Mesendoderm (in vitro differentiated cells): Measurements from ENCODE around the gene GNB1L.
A peak's percentile ranks its signal among the peaks of the same experiment; 100 is the strongest.

Source experiments
- DNase-seq: peaks from one replicate; pipeline ENCODE4 v3.0.0; 2013
- H2AK5ac ChIP-seq: 2 replicates; pipeline ENCODE4 v1.6.1; 2013; ENCODE audit warnings: low read length, inconsistent platforms
- H2BK120ac ChIP-seq: 2 replicates; pipeline ENCODE4 v1.6.1; 2013; ENCODE audit warnings: low read depth, mild to moderate bottlenecking, low read length, moderate library complexity, mixed read lengths
- H2BK15ac ChIP-seq: replicated peaks from 2 replicates; pipeline ENCODE4 v1.6.1; 2013; ENCODE audit warnings: low read depth, mild to moderate bottlenecking, moderate library complexity
- H2BK5ac ChIP-seq: 2 replicates; pipeline ENCODE4 v1.6.1; 2013; ENCODE audit warnings: low read length, inconsistent platforms
- H3K18ac ChIP-seq: 2 replicates; pipeline ENCODE4 v1.6.1; 2013; ENCODE audit warnings: mild to moderate bottlenecking, low read length, mixed read lengths
- H3K23ac ChIP-seq: one replicate; pipeline ENCODE4 v1.6.1; 2013; ENCODE audit warnings: low read length
- H3K27ac ChIP-seq: 2 replicates; pipeline ENCODE4 v1.5.1; 2013; ENCODE audit warnings: low read depth, mild to moderate bottlenecking, inconsistent platforms, low read length, moderate library complexity
- H3K27me3 ChIP-seq: 2 replicates; pipeline ENCODE4 v1.6.1; 2013; ENCODE audit warnings: low read length, control low read depth, mild to moderate bottlenecking, inconsistent platforms; ENCODE audit not compliant: insufficient read depth, poor library complexity
- H3K36me3 ChIP-seq: 2 replicates; pipeline ENCODE4 v1.6.1; 2013; ENCODE audit warnings: low read length, inconsistent platforms; ENCODE audit not compliant: control insufficient read depth, insufficient read depth
- H3K4ac ChIP-seq: one replicate; pipeline ENCODE4 v1.6.1; 2013; ENCODE audit warnings: low read depth, mild to moderate bottlenecking, low read length, moderate library complexity
- H3K4me1 ChIP-seq: 2 replicates; pipeline ENCODE4 v1.6.1; 2013; ENCODE audit warnings: low read depth, low read length, inconsistent platforms; ENCODE audit not compliant: control insufficient read depth
- H3K4me2 ChIP-seq: 2 replicates; pipeline ENCODE4 v1.6.1; 2013; ENCODE audit warnings: low read length
- H3K4me3 ChIP-seq: 2 replicates; pipeline ENCODE4 v1.5.1; 2013; ENCODE audit warnings: mild to moderate bottlenecking, low read length
- H3K56ac ChIP-seq: one replicate; pipeline ENCODE4 v1.6.1; 2013; ENCODE audit warnings: low read length
- H3K79me1 ChIP-seq: 2 replicates; pipeline ENCODE4 v1.6.1; 2013; ENCODE audit warnings: low read length, inconsistent platforms
- H3K79me2 ChIP-seq: 2 replicates; pipeline ENCODE4 v1.6.1; 2013; ENCODE audit warnings: mild to moderate bottlenecking, low read length; ENCODE audit not compliant: control insufficient read depth, insufficient read depth
- H3K9ac ChIP-seq: 2 replicates; pipeline ENCODE4 v1.6.1; 2013; ENCODE audit warnings: low read length, inconsistent platforms
- H4K5ac ChIP-seq: one replicate; pipeline ENCODE4 v1.6.1; 2013; ENCODE audit warnings: low read length
- H4K8ac ChIP-seq: one replicate; pipeline ENCODE4 v1.6.1; 2013; ENCODE audit warnings: low read depth, mild to moderate bottlenecking, control low read depth, low read length, moderate library complexity
- WGBS: extraction: QIAGEN DNeasy Blood & Tissue Kit; methylation state at CpG from one replicate; pipeline ENCODE4 v1.1.7; 2013; ENCODE audit warnings: low lambda C conversion rate, missing lambda C conversion rate; ENCODE audit not compliant: insufficient coverage; ENCODE audit errors: extremely low coverage; 5-methylcytosine and 5-hydroxymethylcytosine counted together

The GNB1L gene

GRCh38 chr22:19756288-19757128 is 98.2 kb downstream of the GNB1L start:
- H3K79me1 ChIP-seq = no peaks in the 10 kb centered on the region
- H3K23ac ChIP-seq = no peak overlapping the region
- no peak overlapping the region for H4K8ac ChIP-seq
- no peaks in the 10 kb centered on the region for H3K4me1 ChIP-seq
- no peak overlapping the region for H3K18ac ChIP-seq
- no peak overlapping the region for H3K4me2 ChIP-seq
- DNase-seq = peak; percentile 49
- H2BK120ac ChIP-seq = no peak overlapping the region
- H2AK5ac ChIP-seq = no peak overlapping the region
- no peak overlapping the region for H4K5ac ChIP-seq
- H3K79me2 ChIP-seq = no peaks in the 10 kb centered on the region
- WGBS = no CpG with 5 or more reads among the region's 76 CpGs
- H3K56ac ChIP-seq = peak overlapping the region; percentile 42
- peaks cover 65% of the 10 kb centered on the region for H3K27me3 ChIP-seq
- H2BK5ac ChIP-seq = no peak overlapping the region
- H3K4me3 ChIP-seq = no peak overlapping the region
- H3K36me3 ChIP-seq = no peaks in the 10 kb centered on the region
- H3K27ac ChIP-seq = no peak overlapping the region
- no peak overlapping the region for H3K4ac ChIP-seq
- no peak overlapping the region for H2BK15ac ChIP-seq
- H3K9ac ChIP-seq = no peak overlapping the region

GRCh38 chr22:19755722-19756287 is 98.9 kb downstream of the GNB1L start:
- no peak overlapping the region for H3K23ac ChIP-seq
- H2BK120ac ChIP-seq = no peak overlapping the region
- no peaks in the 10 kb centered on the region for H3K36me3 ChIP-seq
- H3K27ac ChIP-seq = no peak overlapping the region
- no peak overlapping the region for H3K4me3 ChIP-seq
- no peak overlapping the region for H4K5ac ChIP-seq
- no peak overlapping the region for H3K9ac ChIP-seq
- no peak overlapping the region for H2BK5ac ChIP-seq
- no peak overlapping the region for H3K4me2 ChIP-seq
- H2BK15ac ChIP-seq = no peak overlapping the region
- H3K79me2 ChIP-seq = no peaks in the 10 kb centered on the region
- no peak overlapping the region for H2AK5ac ChIP-seq
- no peak overlapping the region for H3K56ac ChIP-seq
- WGBS = no CpG with 5 or more reads among the region's 26 CpGs
- no peak for DNase-seq
- no peak overlapping the region for H3K18ac ChIP-seq
- H3K4me1 ChIP-seq = no peaks in the 10 kb centered on the region
- no peak overlapping the region for H4K8ac ChIP-seq
- H3K4ac ChIP-seq = no peak overlapping the region
- no peaks in the 10 kb centered on the region for H3K79me1 ChIP-seq
- peaks cover 59% of the 10 kb centered on the region for H3K27me3 ChIP-seq

GRCh38 chr22:19755145-19755710 is 99.4 kb downstream of the GNB1L start:
- Histone ChIP-seq H3K79me2 (no peaks in the 10 kb centered on the region), H2AK5ac (no peak overlapping the region), H3K4me3 (no peak overlapping the region), H3K27me3 (peaks cover 58% of the 10 kb centered on the region), H3K4me1 (no peaks in the 10 kb centered on the region), H2BK120ac (no peak overlapping the region), H3K23ac (no peak overlapping the region), H3K18ac (no peak overlapping the region), H2BK15ac (no peak overlapping the region), H3K4ac (no peak overlapping the region), H4K8ac (no peak overlapping the region), H4K5ac (no peak overlapping the region), H3K4me2 (peak overlapping the region; percentile 27), H3K79me1 (no peaks in the 10 kb centered on the region), H3K36me3 (no peaks in the 10 kb centered on the region), H2BK5ac (no peak overlapping the region), H3K27ac (no peak overlapping the region), H3K56ac (no peak overlapping the region), H3K9ac (no peak overlapping the region)
- WGBS = no CpG with 5 or more reads among the region's 59 CpGs
- no peak for DNase-seq

- no CpG with 5 or more reads among the region's 14 CpGs for WGBS
- Histone ChIP-seq H3K27me3 (peaks cover 55% of the 10 kb centered on the region), H3K18ac (no peak overlapping the region), H3K4me3 (no peak overlapping the region), H3K27ac (no peak overlapping the region), H3K4me1 (no peaks in the 10 kb centered on the region), H2BK15ac (no peak overlapping the region), H3K79me1 (no peaks in the 10 kb centered on the region), H2BK120ac (no peak overlapping the region), H3K36me3 (no peaks in the 10 kb centered on the region), H3K9ac (no peak overlapping the region), H4K8ac (no peak overlapping the region), H2BK5ac (no peak overlapping the region), H4K5ac (no peak overlapping the region), H3K56ac (no peak overlapping the region), H3K4me2 (no peak overlapping the region), H3K4ac (no peak overlapping the region), H3K79me2 (no peaks in the 10 kb centered on the region), H2AK5ac (no peak overlapping the region), H3K23ac (peak overlapping the region; percentile 68)
- no peak for DNase-seq
These were observed 100.0 kb downstream of the GNB1L start for GRCh38 chr22:19754701-19755144.

GRCh38 chr22:19753996-19754700 is 100.5 kb downstream of the GNB1L start:
- no CpG with 5 or more reads among the region's 14 CpGs for WGBS

More at GRCh38 chr22:19753996-19754700, 100.5 kb downstream of the GNB1L start:
- Histone ChIP-seq H2AK5ac (no peak overlapping the region), H3K79me2 (no peaks in the 10 kb centered on the region), H3K27me3 (peaks cover 49% of the 10 kb centered on the region), H3K4me1 (no peaks in the 10 kb centered on the region), H4K8ac (no peak overlapping the region), H2BK5ac (no peak overlapping the region), H3K9ac (no peak overlapping the region), H2BK120ac (no peak overlapping the region), H3K4ac (no peak overlapping the region), H4K5ac (no peak overlapping the region), H3K56ac (no peak overlapping the region), H3K79me1 (no peaks in the 10 kb centered on the region), H3K4me2 (no peak overlapping the region), H3K27ac (no peak overlapping the region), H2BK15ac (no peak overlapping the region), H3K4me3 (no peak overlapping the region), H3K18ac (no peak overlapping the region), H3K23ac (peak overlapping the region; percentile 68), H3K36me3 (no peaks in the 10 kb centered on the region)
- no peak for DNase-seq
